ENCODE data around the gene RRAGD.
A peak's percentile ranks its signal among the peaks of the same experiment; 100 is the strongest.

The RRAGD gene

DNA sequence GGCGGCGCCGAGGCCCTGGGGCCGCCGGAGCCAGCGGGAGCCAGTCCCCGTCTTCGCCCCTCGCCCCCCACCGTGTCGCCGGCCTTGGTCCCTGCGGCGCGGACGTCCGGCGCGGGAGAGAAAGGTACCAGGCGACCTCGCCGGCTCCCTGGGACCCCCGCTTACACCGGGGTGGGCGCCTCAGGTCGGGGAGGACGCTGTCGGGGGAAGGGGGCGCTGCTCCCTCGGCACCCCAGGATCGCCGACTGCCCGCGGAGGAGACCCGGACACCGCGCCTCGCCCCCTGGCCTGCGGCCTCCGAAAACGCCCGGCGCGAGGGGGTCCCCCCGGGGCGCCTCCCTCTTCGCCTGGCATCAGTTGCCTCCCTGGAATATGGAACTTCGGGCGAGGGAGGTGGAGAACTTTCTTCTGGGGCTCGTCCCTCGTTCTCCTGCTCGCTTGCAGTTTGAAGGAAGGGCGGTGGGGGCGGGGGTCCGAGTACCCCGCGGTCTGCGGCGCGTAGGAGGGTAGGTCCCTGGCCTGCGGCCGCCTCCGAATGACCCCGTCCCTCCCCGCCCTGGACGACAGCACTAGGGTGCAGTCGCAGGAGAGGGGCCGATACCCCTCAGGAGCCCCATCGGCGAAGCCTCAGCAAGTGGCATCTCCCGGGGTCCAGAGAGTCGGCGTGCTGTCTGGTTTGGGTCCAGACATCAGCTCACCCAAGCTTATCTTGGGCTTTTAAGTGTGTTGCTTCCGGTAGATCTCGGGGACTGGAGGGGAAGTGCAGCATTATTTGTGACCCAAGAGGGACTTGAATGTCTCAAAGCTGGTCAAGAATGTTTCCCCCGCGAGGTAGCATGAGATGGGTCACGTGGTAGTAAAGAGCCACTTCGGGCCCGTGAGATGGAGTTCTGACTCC, 21.4 kb upstream of the RRAGD start:
- H3K36me3 Mint-ChIP-seq: no peaks in the 10 kb centered on the region
- H3K9me3 Mint-ChIP-seq (ENCODE audit: low read depth): no peaks in the 10 kb centered on the region
- H3K4me3 Mint-ChIP-seq: peak overlapping the region; percentile 87
- H3K27me3 Mint-ChIP-seq: no peaks in the 10 kb centered on the region
- H3K4me1 Mint-ChIP-seq (ENCODE audit: low read depth): peaks cover 22% of the 10 kb centered on the region
- H3K27ac Mint-ChIP-seq: peak overlapping the region; percentile 72

DNA sequence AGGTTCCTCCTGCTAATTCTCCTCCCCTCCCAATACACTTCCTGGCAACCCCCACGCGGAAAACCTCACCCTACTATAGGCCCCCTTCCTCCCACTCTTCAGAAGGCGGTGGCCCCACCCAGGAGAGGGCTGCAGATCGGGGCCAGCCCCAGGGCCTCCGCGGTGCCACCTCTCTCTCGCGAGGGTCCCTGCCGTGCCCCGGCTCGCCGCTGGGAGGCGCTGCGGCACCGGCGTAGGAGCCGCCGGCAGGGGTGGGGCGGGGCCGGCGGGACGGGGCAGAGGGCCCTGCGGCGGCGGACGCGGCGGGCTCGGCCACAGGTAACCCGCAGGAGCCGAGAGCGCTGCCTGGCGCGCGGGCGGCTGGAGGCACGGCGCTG, 20.8 kb upstream of the RRAGD start, which contains the start of gene ANKRD6:
TSS of gene ANKRD6 (plus strand) at position 278 of the 377 bp plus-strand sequence. CDS start 133,825 bp downstream, outside the sequence.
- Mint-ChIP-seq H3K4me3 (peak within 1 kb of the TSS; percentile 87), H3K9me3 (ENCODE audit: low read depth) (no peaks in the 10 kb centered on the region), H3K36me3 (no peaks in the 10 kb centered on the region), H3K27ac (peak within 1 kb of the TSS; percentile 72), H3K4me1 (ENCODE audit: low read depth) (peaks cover 22% of the 10 kb centered on the region), H3K27me3 (no peaks in the 10 kb centered on the region)

DNA sequence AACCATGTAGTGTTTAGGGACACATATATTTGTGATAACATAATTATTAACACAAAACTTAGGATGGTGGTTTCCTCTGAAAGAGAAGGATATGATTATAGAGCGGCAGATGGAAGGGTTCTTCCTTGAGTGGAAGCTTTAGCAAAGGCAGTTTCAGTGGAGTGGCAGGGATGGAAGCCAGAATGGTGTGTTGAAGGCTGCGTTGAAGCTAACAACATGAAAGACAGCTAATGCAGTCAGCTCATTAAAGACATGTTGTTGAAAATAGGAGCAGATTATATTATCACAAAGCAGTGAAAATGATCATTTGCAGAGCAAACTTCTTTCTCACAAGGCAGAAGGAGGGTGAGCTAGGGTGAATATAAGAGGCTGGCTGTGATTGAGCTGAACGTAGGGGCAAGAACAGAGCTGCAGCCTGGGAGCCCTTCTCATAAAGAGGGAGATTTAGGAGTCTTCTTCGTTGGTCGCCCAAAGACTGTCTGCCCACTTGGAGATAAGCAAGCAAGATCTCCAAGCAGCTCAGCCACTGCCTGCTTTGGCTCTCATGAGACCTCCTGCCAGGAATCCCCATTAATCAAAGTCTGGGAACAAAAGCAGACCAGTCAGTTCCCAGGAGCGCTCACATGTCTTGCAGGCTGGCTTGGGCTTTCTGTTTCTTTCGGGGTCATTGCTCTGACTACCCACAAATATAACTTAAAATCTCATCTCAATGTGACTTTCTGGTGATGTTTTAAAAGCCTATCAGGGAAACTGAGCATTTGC, 18.3 kb upstream of the RRAGD start:
- H3K9me3 Mint-ChIP-seq (ENCODE audit: low read depth): no peaks in the 10 kb centered on the region
- no peaks in the 10 kb centered on the region for H3K36me3 Mint-ChIP-seq
- H3K4me1 Mint-ChIP-seq (ENCODE audit: low read depth): peaks cover 21% of the 10 kb centered on the region
- H3K27me3 Mint-ChIP-seq: no peaks in the 10 kb centered on the region
- H3K27ac Mint-ChIP-seq: no peak overlapping the region
- no peak overlapping the region for H3K4me3 Mint-ChIP-seq

DNA sequence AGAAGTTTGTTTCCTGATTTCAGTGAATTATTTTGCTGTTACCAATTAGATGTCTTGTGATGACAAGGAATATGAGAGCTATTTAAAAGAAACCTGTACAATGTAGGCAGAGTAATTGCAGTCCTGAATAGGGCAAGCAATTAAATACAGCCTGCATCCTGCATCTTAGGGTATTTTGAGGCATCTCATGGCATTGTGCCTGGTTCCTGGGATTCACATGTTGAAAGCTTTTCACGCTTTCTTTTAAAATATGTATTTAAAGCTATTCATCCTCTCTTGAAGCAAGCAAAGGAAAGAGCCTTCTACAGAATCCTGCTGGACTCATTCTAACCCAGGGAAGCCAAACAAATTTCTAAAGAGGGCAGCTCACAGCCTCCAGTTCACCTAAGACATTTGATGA, 4.7 kb upstream of the RRAGD start:
- Mint-ChIP-seq H3K36me3 (no peaks in the 10 kb centered on the region), H3K27ac (no peak overlapping the region), H3K4me1 (ENCODE audit: low read depth) (peaks cover 10% of the 10 kb centered on the region), H3K4me3 (no peak overlapping the region), H3K27me3 (peaks cover 15% of the 10 kb centered on the region), H3K9me3 (ENCODE audit: low read depth) (no peaks in the 10 kb centered on the region)

DNA sequence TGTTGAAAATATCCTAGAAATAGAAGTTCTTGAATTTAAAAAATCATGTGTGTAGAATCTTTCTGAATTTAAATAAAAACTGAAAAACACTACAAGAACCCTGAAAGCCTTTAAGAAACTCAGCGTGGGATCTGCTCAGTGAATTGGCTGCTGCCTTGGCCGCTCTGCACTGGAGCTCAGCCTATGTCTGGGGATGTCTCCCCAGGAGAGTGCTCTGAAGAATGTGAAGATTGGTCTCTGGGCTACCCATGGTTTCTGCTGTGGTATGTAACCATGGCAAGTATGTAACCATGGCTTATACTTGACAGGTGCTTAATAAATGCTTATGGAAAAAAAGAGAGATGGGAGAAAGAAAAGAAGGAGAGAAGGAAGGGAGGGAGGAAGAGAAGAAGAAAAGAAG, 3.1 kb upstream of the RRAGD start:
- H3K9me3 Mint-ChIP-seq (ENCODE audit: low read depth): no peaks in the 10 kb centered on the region
- H3K4me1 Mint-ChIP-seq (ENCODE audit: low read depth): peaks cover 18% of the 10 kb centered on the region
- peak overlapping the region; percentile 31 for H3K27ac Mint-ChIP-seq
- no peak overlapping the region for H3K4me3 Mint-ChIP-seq
- H3K36me3 Mint-ChIP-seq: no peaks in the 10 kb centered on the region
- peaks cover 15% of the 10 kb centered on the region for H3K27me3 Mint-ChIP-seq

DNA sequence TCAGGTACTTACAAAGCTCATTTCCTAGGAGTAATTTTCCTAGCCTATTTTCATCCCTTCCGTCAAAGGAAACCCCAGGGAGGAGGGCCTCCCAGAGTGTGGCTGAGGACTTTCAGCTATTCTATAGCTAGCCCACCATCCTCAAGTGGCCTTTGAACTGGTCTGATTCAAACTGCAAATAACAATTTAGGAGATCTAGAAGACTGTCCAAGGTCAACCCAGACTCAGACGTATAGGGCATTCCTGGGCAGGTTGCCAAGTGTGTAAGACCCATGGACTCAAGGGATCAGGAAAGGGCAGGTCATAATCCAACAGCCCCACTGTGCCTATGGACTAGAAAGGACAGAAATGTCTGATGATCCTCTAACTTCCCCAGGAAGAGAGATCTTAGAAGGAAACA, 2.1 kb upstream of the RRAGD start:
- H3K27me3 Mint-ChIP-seq: peaks cover 12% of the 10 kb centered on the region
- peaks cover 19% of the 10 kb centered on the region for H3K4me1 Mint-ChIP-seq (ENCODE audit: low read depth)
- no peak overlapping the region for H3K4me3 Mint-ChIP-seq
- H3K27ac Mint-ChIP-seq: no peak overlapping the region
- no peaks in the 10 kb centered on the region for H3K36me3 Mint-ChIP-seq
- no peaks in the 10 kb centered on the region for H3K9me3 Mint-ChIP-seq (ENCODE audit: low read depth)

DNA sequence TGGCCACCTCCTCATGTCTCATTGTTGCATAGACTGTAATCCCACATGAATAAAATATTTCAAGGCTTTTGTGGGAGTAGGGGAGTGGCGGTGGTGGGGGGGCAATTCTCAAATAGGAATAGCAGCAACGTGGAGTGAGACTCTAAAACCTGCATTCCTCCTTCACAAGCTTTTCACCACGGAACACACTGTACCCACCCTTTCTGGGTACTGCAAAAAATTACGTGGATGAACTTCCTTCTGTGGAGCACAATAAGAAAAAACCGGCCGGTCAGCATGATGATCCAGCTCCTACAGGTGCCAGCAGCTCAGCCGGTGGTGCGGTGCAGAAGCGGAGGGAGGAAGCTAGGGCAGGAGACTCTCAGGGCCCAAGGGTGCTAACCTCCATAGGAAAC, 930 bp upstream of the RRAGD start:
- peak overlapping the region; percentile 93 for H3K4me3 Mint-ChIP-seq
- H3K36me3 Mint-ChIP-seq: no peaks in the 10 kb centered on the region
- H3K9me3 Mint-ChIP-seq (ENCODE audit: low read depth): no peaks in the 10 kb centered on the region
- peaks cover 12% of the 10 kb centered on the region for H3K27me3 Mint-ChIP-seq
- H3K4me1 Mint-ChIP-seq (ENCODE audit: low read depth): peaks cover 19% of the 10 kb centered on the region
- peak overlapping the region; percentile 93 for H3K27ac Mint-ChIP-seq

DNA sequence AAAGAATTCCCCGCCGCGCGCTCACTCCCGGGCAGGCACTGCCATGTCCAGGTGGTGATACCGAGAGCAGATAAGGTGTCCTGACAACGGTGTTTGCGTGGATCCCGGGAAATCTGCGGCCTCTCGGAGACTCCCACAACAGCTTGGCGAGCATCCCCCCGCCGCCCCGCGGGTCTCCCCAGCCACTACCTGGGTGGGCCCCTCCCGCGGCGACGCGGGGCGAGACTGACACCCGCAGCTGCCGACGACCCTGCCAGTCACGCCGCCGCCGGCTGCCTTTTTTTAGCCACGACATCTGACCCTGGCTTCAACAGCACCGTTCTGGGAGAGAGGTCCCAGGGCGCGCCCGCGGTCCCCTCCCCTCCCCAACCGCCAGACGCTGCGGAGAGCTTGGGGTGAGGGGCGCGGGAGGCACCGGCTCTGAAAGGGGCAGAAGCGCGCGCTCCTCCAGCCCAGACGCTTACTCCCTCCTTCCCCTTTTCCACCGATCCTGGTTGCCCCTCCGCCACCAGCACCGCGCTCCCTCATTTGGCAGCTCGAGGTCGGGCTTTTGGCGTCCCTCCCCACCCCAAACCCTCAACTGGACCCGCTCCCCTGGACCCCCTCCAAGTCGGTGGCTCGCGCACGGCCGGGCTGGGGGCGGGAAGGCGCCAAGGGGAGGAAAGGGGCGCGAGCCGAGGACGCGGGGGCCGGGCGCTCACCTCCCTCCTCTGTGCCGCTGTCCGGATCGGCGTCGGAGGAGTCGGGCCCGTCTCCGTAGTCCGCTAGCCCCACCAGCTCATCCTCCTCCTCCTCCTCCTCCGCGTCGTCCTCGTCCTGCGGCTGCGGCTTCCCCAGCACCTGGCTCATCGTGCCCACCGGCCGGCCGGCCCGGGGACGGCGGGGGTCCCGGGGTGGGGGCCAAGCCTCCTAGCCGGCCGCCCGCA, 665 bp downstream of the RRAGD start:
- Mint-ChIP-seq H3K9me3 (ENCODE audit: low read depth) (no peaks in the 10 kb centered on the region), H3K4me1 (ENCODE audit: low read depth) (peaks cover 19% of the 10 kb centered on the region), H3K27me3 (peaks cover 8% of the 10 kb centered on the region), H3K4me3 (peak overlapping the region; percentile 87), H3K36me3 (no peaks in the 10 kb centered on the region), H3K27ac (peak overlapping the region; percentile 72)

DNA sequence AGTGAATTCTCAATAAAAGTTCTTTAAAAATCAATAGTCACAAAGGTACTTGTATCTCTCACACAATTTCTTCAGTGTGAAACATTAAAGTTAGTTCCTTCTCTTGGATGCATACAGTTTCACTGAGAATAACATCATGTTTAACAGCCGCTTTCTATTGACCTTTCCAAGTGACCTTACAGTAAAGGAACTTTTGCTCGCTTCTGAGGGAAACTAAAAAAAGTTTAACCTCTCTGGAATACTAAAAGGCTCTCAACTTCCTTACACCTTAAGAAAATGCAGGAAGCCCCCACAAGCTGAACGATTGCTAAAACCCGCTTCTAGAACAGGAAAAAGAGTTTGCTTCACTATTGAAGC, 1.3 kb downstream of the RRAGD start:
- Mint-ChIP-seq H3K27me3 (peaks cover 4% of the 10 kb centered on the region), H3K9me3 (ENCODE audit: low read depth) (no peaks in the 10 kb centered on the region), H3K4me1 (ENCODE audit: low read depth) (peaks cover 19% of the 10 kb centered on the region), H3K36me3 (no peaks in the 10 kb centered on the region), H3K27ac (peak overlapping the region; percentile 72), H3K4me3 (peak overlapping the region; percentile 87)

DNA sequence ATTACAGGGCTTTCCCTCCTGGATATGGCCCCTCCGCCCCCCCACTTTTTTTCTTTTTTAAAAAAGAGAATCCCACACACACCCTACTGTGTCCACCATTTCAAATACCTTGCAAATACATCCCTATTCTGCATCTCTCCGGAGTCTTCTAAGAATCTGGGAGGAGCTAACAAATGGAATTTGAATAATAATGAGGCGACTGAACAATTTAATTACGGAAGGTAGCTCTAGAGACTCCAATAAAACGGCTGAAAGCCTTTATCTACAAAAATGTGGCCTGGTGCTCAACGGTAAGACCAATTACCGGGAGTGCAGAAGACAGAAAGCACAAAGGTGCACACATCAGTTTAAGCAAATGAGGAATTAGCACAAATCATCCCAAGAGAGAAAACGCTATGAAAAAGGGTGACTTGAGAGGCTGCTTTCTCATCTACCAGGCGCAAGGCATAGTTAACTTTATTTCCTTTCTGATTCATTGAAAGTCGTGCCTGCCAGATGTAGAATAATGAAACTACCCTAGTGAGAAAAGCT, 1.8 kb downstream of the RRAGD start:
- no peaks in the 10 kb centered on the region for H3K9me3 Mint-ChIP-seq (ENCODE audit: low read depth)
- H3K27me3 Mint-ChIP-seq: peaks cover 2% of the 10 kb centered on the region
- peak overlapping the region; percentile 87 for H3K4me3 Mint-ChIP-seq
- peaks cover 19% of the 10 kb centered on the region for H3K4me1 Mint-ChIP-seq (ENCODE audit: low read depth)
- no peaks in the 10 kb centered on the region for H3K36me3 Mint-ChIP-seq
- H3K27ac Mint-ChIP-seq: peak overlapping the region; percentile 72

DNA sequence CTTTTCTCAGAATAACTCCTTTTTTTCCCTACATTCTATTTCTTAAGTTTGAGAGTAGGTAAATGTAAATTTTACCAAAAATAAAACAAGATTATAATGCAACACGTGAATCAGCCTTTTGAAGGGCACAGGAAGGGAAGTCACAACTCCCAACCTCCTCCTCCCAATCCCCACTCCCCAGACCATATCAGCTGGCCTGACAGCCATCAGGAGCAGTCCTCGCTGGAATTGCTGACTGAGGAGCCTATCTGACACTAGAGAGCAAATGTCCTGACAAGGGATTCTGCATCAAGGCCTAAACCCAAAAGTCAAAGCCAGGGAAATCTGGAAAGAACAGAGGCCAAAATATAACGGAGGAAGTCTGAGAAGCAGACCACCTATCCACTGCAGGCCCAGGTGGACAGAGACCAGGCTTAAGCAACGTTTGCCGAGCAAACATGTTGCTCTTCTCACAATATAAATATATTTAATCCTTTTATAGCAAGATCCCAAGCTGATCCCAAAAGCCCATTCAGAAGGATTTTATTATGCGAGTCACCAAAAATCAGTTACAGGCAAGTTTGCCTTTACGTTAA, 2.5 kb downstream of the RRAGD start:
- Mint-ChIP-seq H3K36me3 (no peaks in the 10 kb centered on the region), H3K27me3 (no peaks in the 10 kb centered on the region), H3K4me1 (ENCODE audit: low read depth) (peaks cover 19% of the 10 kb centered on the region), H3K9me3 (ENCODE audit: low read depth) (no peaks in the 10 kb centered on the region), H3K27ac (no peak overlapping the region), H3K4me3 (no peak overlapping the region)

DNA sequence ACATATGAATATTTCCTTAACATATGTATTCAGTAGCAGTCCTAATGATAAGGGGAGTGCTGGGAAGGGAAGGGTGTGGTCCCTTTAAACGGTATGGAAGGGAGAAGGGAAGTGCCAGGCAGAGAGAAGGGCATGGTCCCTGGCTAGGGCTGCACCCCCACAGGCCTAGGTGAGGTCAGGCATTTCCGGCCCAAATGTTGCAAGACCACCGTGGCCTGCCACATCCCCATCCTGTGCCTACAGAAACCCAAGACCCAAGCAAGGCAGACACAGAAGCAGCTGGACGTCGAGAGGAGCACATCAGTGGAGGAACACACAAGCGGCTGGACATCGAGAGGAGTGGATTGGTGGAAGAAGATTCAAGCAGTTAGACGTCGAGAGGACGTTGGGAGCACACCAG, 5.9 kb downstream of the RRAGD start:
- Mint-ChIP-seq H3K4me3 (no peak overlapping the region), H3K4me1 (ENCODE audit: low read depth) (peaks cover 9% of the 10 kb centered on the region), H3K27me3 (no peaks in the 10 kb centered on the region), H3K27ac (no peak overlapping the region), H3K9me3 (ENCODE audit: low read depth) (no peaks in the 10 kb centered on the region), H3K36me3 (no peaks in the 10 kb centered on the region)

DNA sequence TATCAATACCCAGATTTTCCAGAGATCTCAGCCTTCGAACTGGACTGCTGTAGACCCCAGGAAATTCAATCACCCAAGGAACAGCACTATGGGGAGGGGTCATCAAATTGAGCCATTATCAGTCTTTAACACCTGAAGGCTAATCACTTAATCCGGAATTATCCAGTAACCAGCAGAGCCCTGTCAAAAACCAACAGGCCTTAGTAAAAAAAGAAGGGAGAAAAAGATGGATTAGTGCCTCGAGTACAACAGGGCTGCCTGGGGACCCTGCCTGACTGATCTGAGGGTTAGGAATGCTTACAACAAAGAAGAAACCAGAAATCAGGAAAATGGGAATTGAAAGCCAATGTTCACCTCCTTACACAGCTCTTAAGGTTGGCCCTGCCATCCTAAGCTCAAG, 7.6 kb downstream of the RRAGD start:
- no peak overlapping the region for H3K4me3 Mint-ChIP-seq
- no peaks in the 10 kb centered on the region for H3K9me3 Mint-ChIP-seq (ENCODE audit: low read depth)
- no peaks in the 10 kb centered on the region for H3K4me1 Mint-ChIP-seq (ENCODE audit: low read depth)
- no peaks in the 10 kb centered on the region for H3K27me3 Mint-ChIP-seq
- H3K27ac Mint-ChIP-seq: no peak overlapping the region
- no peaks in the 10 kb centered on the region for H3K36me3 Mint-ChIP-seq

DNA sequence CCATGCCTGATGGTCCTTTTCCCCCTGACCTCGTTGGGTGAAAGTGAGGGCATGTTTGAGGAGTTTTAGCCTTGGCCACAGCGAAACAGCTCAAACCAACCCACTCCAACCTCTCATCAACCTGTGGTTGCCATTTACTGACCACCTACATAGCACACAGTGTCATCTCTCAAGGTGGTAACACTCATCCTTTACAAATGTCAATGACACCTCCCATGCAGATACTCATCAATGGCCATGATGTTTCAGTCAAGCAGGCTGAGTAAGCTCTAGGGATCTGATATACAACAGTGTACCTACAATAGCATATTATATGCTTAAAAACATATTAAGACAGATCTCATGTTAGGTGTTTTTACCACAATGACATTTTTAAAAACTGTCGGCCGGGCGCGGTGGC, 9.3 kb downstream of the RRAGD start:
- no peaks in the 10 kb centered on the region for H3K27me3 Mint-ChIP-seq
- no peak overlapping the region for H3K4me3 Mint-ChIP-seq
- H3K27ac Mint-ChIP-seq: no peak overlapping the region
- H3K9me3 Mint-ChIP-seq (ENCODE audit: low read depth): no peaks in the 10 kb centered on the region
- no peaks in the 10 kb centered on the region for H3K36me3 Mint-ChIP-seq
- H3K4me1 Mint-ChIP-seq (ENCODE audit: low read depth): no peaks in the 10 kb centered on the region
